Neural crest cell (in vitro differentiated cells): ENCODE results near the gene SRP14. TPM values are rescaled to one million over a fixed set of nuclear protein-coding genes. Genes with fewer than 3 reads are reported as not detected.
A peak's percentile ranks its signal among the peaks of the same experiment; 100 is the strongest.

Source experiments
- DNase-seq: peaks from one replicate; pipeline ENCODE4 v3.0.0; 2021; ENCODE audit warnings: low read depth, mixed read lengths, low spot score
- H3K27ac Mint-ChIP-seq: one replicate; pipeline ENCODE4 v1.8.0; 2021; ENCODE audit warnings: mild to moderate bottlenecking, mixed read lengths; ENCODE audit not compliant: unreplicated experiment
- H3K27me3 Mint-ChIP-seq: 2 replicates; pipeline ENCODE4 v1.8.0; 2021; ENCODE audit warnings: low read depth, mild to moderate bottlenecking, mixed read lengths
- H3K36me3 Mint-ChIP-seq: 2 replicates; pipeline ENCODE4 v1.8.0; 2021; ENCODE audit warnings: low read depth, mild to moderate bottlenecking, mixed read lengths
- H3K4me1 Mint-ChIP-seq: 2 replicates; pipeline ENCODE4 v1.8.0; 2021; ENCODE audit warnings: mixed read lengths
- H3K4me3 Mint-ChIP-seq: one replicate; pipeline ENCODE4 v1.8.0; 2021; ENCODE audit warnings: mild to moderate bottlenecking, mixed read lengths
- H3K9me3 Mint-ChIP-seq: 2 replicates; pipeline ENCODE4 v1.8.0; 2021; ENCODE audit warnings: mixed read lengths
- total RNA-seq: library from RNA; stranded (reverse); gene quantifications from 2 replicates; pipeline ENCODE4 v1.2.1, GENCODE V29; 2021
- TF ChIP-seq, protein P1 (sequence below): fragments of 200-600 bp; sonication (generic); conservative IDR thresholded peaks from 2 replicates; pipeline ENCODE4 v1.5.0; 2021; ENCODE audit warnings: antibody characterized with exemption, mild to moderate bottlenecking

The SRP14 gene
- total RNA-seq, 1 donor from 2014 or later: 229 TPM

GRCh38 chr15:40084650-40085049 lies 45.7 kb upstream of the SRP14 start:
- H3K4me3 Mint-ChIP-seq: no peak overlapping the region

GRCh38 chr15:40082195-40082883 lies 43.4 kb upstream of the SRP14 start:
- no peaks in the 10 kb centered on the region for H3K9me3 Mint-ChIP-seq
- peaks cover 76% of the 10 kb centered on the region for H3K4me1 Mint-ChIP-seq

More at GRCh38 chr15:40084650-40085049, 45.7 kb upstream of the SRP14 start:
- DNase-seq: no peak
- Mint-ChIP-seq H3K36me3 (no peaks in the 10 kb centered on the region), H3K4me1 (peaks cover 84% of the 10 kb centered on the region), H3K9me3 (no peaks in the 10 kb centered on the region), H3K27me3 (no peaks in the 10 kb centered on the region), H3K27ac (peak overlapping the region; percentile 68)
- TF ChIP-seq, protein P1, sequence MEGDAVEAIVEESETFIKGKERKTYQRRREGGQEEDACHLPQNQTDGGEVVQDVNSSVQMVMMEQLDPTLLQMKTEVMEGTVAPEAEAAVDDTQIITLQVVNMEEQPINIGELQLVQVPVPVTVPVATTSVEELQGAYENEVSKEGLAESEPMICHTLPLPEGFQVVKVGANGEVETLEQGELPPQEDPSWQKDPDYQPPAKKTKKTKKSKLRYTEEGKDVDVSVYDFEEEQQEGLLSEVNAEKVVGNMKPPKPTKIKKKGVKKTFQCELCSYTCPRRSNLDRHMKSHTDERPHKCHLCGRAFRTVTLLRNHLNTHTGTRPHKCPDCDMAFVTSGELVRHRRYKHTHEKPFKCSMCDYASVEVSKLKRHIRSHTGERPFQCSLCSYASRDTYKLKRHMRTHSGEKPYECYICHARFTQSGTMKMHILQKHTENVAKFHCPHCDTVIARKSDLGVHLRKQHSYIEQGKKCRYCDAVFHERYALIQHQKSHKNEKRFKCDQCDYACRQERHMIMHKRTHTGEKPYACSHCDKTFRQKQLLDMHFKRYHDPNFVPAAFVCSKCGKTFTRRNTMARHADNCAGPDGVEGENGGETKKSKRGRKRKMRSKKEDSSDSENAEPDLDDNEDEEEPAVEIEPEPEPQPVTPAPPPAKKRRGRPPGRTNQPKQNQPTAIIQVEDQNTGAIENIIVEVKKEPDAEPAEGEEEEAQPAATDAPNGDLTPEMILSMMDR: no peak

GRCh38 chr15:40081691-40082194 lies 42.8 kb upstream of the SRP14 start:
- TF ChIP-seq, protein P1: no peak
- H3K27ac Mint-ChIP-seq: peak overlapping the region; percentile 76
- peak; percentile 78 for DNase-seq
- H3K36me3 Mint-ChIP-seq: no peaks in the 10 kb centered on the region
- no peaks in the 10 kb centered on the region for H3K27me3 Mint-ChIP-seq
- H3K4me3 Mint-ChIP-seq: peak overlapping the region; percentile 76
- no peaks in the 10 kb centered on the region for H3K9me3 Mint-ChIP-seq
- H3K4me1 Mint-ChIP-seq: peaks cover 70% of the 10 kb centered on the region

More at GRCh38 chr15:40082195-40082883, 43.4 kb upstream of the SRP14 start:
- H3K27ac Mint-ChIP-seq: peak overlapping the region; percentile 76
- H3K4me3 Mint-ChIP-seq: peak overlapping the region; percentile 76
- TF ChIP-seq, protein P1: no peak
- no peaks in the 10 kb centered on the region for H3K27me3 Mint-ChIP-seq
- no peaks in the 10 kb centered on the region for H3K36me3 Mint-ChIP-seq
- no peak for DNase-seq

- no peaks in the 10 kb centered on the region for H3K27me3 Mint-ChIP-seq
- TF ChIP-seq, protein P1: no peak
- no peak for DNase-seq
- no peaks in the 10 kb centered on the region for H3K36me3 Mint-ChIP-seq
- peak overlapping the region; percentile 74 for H3K27ac Mint-ChIP-seq
- peak overlapping the region; percentile 36 for H3K4me3 Mint-ChIP-seq
- H3K4me1 Mint-ChIP-seq: peaks cover 67% of the 10 kb centered on the region
- no peaks in the 10 kb centered on the region for H3K9me3 Mint-ChIP-seq
Observed at GRCh38 chr15:40080847-40081246, 41.9 kb upstream of the SRP14 start.

DNA sequence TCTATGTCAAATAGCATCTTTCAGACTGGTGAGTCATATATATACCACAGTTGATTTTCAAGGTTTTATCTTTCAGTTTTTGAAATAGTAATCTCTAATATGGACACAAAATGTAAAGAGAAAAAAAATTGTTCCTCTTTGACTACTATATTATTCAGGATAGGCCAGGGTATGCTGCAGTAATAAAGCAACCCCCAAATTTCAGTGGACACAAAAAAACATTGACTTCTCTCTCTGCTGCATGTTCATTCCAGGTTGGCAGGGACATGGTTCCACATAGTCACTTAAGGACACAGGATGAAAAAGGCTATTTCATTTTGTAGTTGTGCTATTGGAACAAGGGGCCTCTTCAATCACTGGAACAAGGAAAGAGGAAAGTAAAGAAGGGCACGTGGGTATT lies 41.1 kb upstream of the SRP14 start:
- TF ChIP-seq, protein P1: no peak
- no peaks in the 10 kb centered on the region for H3K27me3 Mint-ChIP-seq
- H3K4me3 Mint-ChIP-seq: no peak overlapping the region
- no peaks in the 10 kb centered on the region for H3K36me3 Mint-ChIP-seq
- H3K9me3 Mint-ChIP-seq: no peaks in the 10 kb centered on the region
- H3K27ac Mint-ChIP-seq: no peak overlapping the region
- peaks cover 70% of the 10 kb centered on the region for H3K4me1 Mint-ChIP-seq
- no peak for DNase-seq
